Activated T-cell treated with anti-CD3 and anti-CD28 coated beads, Interleukin-2, amount 50 U/mL, for 72 hours (primary cell): ENCODE measurements around the gene LIPG. TPM values are rescaled to one million over a fixed set of nuclear protein-coding genes. Genes with fewer than 3 reads are reported as not detected.

Source experiments
- ATAC-seq, 2 donors: fragments of 150-1000 bp; cut with Tn5 transposase; replicated peaks in 1 of 2; 2 replicates each; pipeline ENCODE4 v1.10.0; 2021; ENCODE audit warnings: moderate library complexity in 2 of 2, mild to moderate bottlenecking in 1 of 2
- DNase-seq, 2 donors: peaks; one replicate each; pipeline ENCODE4 v3.0.0; 2021 to 2022; ENCODE audit warnings: mixed read lengths in 1 of 2
- H3K27ac Mint-ChIP-seq: one replicate; pipeline ENCODE4 v1.8.0; 2022; ENCODE audit warnings: mild to moderate bottlenecking, moderate library complexity, mixed read lengths
- H3K27me3 Mint-ChIP-seq: one replicate; pipeline ENCODE4 v1.8.0; 2022; ENCODE audit warnings: low read depth, mixed read lengths
- H3K36me3 Mint-ChIP-seq, 2 donors: one replicate each; pipeline ENCODE4 v1.8.0; 2022; ENCODE audit warnings: mixed read lengths in 2 of 2, mild to moderate bottlenecking in 1 of 2; ENCODE audit not compliant: insufficient read depth in 2 of 2
- H3K4me1 Mint-ChIP-seq: one replicate; pipeline ENCODE4 v1.8.0; 2022; ENCODE audit warnings: low read depth, mixed read lengths
- H3K4me3 Mint-ChIP-seq, 2 donors: one replicate each; pipeline ENCODE4 v1.8.0; 2022; ENCODE audit warnings: mild to moderate bottlenecking in 2 of 2, mixed read lengths in 2 of 2, moderate library complexity in 2 of 2
- H3K9me3 Mint-ChIP-seq, 2 donors: one replicate each; pipeline ENCODE4 v1.8.0; 2022; ENCODE audit warnings: mixed read lengths in 2 of 2
- total RNA-seq, 2 donors: library from RNA; stranded (reverse); gene quantifications; one replicate each; pipeline ENCODE4 v1.2.3, GENCODE V29; 2022

Gene LIPG
- total RNA-seq, 2 donors from 2014 or later = 0.12 TPM; not detected in 1

DNA sequence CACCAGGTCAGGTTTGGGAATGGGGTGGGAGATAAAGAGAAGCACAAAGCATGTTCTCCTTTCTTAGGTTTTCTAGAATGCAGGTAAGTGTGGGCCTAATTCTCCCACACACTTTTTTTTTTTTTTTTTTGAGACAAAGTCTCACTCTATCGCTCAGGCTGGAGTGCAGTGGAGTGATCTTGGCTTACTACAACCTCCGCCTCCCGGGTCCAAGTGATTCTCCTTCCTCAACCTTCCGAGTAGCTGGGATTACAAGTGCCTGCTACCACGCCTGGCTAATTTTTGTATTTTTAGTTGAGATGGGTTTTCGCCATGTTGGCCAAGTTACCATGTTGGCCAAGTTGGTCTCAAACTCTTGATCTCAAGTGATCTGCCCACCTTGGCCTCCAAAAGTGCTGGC lies 26.3 kb downstream of the LIPG start:
- Mint-ChIP-seq H3K4me1 (no peaks in the 10 kb centered on the region), H3K27ac (no peak overlapping the region), H3K4me3 (no peak overlapping the region), H3K36me3 (no peaks in the 10 kb centered on the region), H3K9me3 (no peaks in the 10 kb centered on the region), H3K27me3 (peaks cover 18% of the 10 kb centered on the region)
- DNase-seq = no peak
- no peak for ATAC-seq

DNA sequence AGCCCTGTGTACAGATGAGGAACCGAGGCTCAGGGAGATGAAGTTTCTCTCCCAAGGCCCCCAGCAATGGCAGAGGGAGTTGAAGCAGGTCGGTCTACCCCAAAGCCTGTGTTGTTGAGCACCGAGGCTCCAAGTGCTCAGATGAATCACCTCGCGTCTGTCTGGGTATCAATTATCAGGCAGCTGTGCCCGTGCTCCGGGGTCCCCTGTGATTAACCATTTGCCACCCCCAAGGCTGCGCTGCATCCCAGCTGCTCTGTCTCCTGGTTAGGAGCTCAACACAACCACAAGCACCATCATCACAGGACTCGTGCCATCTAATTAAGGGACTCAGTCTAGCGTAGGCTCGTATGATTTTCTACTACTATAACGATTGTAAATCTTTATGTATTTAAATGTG lies 27.1 kb downstream of the LIPG start:
- no peaks in the 10 kb centered on the region for H3K4me1 Mint-ChIP-seq
- H3K27me3 Mint-ChIP-seq = peaks cover 10% of the 10 kb centered on the region
- H3K9me3 Mint-ChIP-seq = no peaks in the 10 kb centered on the region
- no peak for ATAC-seq
- H3K4me3 Mint-ChIP-seq = no peak overlapping the region
- no peaks in the 10 kb centered on the region for H3K36me3 Mint-ChIP-seq
- no peak overlapping the region for H3K27ac Mint-ChIP-seq
- no peak for DNase-seq

DNA sequence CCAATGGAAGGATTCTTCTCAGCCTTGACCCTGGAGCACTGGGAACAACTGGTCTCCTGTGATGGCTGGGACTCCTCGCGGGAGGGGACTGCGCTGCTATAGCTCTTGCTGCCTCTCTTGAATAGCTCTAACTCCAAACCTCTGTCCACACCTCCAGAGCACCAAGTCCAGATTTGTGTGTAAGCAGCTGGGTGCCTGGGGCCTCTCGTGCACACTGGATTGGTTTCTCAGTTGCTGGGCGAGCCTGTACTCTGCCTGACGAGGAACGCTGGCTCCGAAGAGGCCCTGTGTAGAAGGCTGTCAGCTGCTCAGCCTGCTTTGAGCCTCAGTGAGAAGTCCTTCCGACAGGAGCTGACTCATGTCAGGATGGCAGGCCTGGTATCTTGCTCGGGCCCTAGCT lies 28.8 kb downstream of the LIPG start:
- Mint-ChIP-seq H3K9me3 (no peaks in the 10 kb centered on the region), H3K27me3 (peaks cover 7% of the 10 kb centered on the region), H3K27ac (no peak overlapping the region), H3K4me3 (no peak overlapping the region), H3K4me1 (no peaks in the 10 kb centered on the region), H3K36me3 (no peaks in the 10 kb centered on the region)
- DNase-seq (no peak), ATAC-seq (no peak)

DNA sequence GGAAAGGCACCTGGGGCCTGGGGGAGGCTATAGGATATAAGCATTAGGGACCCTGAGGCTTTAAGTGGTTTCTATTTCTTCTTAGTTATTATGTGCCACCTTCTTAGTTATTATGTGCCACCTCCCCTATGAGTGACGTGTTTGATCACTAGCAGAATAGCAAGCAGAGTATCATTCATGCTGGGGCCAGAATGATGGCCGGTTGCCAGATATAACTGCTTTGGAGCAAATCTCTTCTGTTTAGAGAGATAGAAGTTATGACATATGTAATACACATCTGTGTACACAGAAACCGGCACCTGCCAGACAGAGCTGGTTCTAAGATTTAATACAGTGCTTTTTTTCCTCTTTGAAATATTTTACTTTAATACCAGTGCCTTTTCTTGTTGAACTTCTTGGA lies 29.4 kb downstream of the LIPG start:
- H3K27me3 Mint-ChIP-seq = peaks cover 7% of the 10 kb centered on the region
- no peaks in the 10 kb centered on the region for H3K4me1 Mint-ChIP-seq
- H3K4me3 Mint-ChIP-seq = no peak overlapping the region
- H3K27ac Mint-ChIP-seq = no peak overlapping the region
- ATAC-seq (no peak), DNase-seq (no peak)
- no peaks in the 10 kb centered on the region for H3K9me3 Mint-ChIP-seq
- H3K36me3 Mint-ChIP-seq = no peaks in the 10 kb centered on the region

- ATAC-seq (no peak), DNase-seq (no peak)
- no peak overlapping the region for H3K4me3 Mint-ChIP-seq
- H3K9me3 Mint-ChIP-seq = no peaks in the 10 kb centered on the region
- no peaks in the 10 kb centered on the region for H3K4me1 Mint-ChIP-seq
- H3K27me3 Mint-ChIP-seq = peaks cover 7% of the 10 kb centered on the region
- no peak overlapping the region for H3K27ac Mint-ChIP-seq
- H3K36me3 Mint-ChIP-seq = no peaks in the 10 kb centered on the region
These were observed 29.9 kb downstream of the LIPG start for GRCh38 chr18:49591775-49592174.

- Mint-ChIP-seq H3K9me3 (no peaks in the 10 kb centered on the region), H3K36me3 (no peaks in the 10 kb centered on the region), H3K4me3 (no peak overlapping the region), H3K4me1 (peaks cover 7% of the 10 kb centered on the region), H3K27ac (no peak overlapping the region), H3K27me3 (peaks cover 17% of the 10 kb centered on the region)
- DNase-seq (no peak), ATAC-seq (no peak)
These were observed 34.8 kb downstream of the LIPG start for GRCh38 chr18:49596687-49597086.

DNA sequence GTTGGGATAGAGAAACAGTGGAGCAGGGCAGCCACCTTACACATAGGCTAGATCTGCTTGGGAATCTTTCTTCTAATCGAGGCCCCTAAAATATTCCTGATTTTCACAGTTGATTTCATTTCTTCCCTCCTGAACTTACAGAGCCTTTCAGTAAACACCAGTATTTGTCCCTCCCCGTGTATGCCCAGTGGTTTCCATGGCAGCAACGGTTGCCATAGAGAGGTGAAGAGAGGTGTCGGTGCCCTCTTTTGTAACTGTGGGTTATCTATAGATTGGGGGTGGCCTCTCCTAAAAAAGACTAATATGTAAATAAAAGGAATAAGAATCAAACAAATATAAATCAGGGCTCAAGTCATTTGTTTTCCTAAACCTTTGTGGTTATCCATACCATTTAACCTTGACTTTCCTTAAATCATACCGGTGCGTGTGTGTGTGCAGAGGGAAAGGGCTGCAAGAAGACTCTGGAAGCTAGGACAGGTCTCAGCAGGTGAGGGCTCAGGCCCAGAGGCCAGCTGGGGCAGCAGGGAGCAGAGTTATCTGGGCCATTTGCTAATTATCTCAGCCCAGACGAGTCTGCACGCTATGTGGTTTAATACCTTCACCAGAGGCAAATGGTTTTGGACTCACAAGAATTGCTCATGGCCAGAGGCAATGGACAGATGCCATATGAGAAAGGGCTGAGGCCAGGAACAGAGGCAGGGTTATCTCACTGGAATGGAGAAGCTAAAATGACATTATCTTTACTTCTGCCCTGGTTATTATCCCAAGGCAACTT lies 35.5 kb downstream of the LIPG start:
- ATAC-seq (no peak), DNase-seq (no peak)
- Mint-ChIP-seq H3K27ac (no peak overlapping the region), H3K4me1 (peaks cover 7% of the 10 kb centered on the region), H3K4me3 (no peak overlapping the region), H3K36me3 (no peaks in the 10 kb centered on the region), H3K9me3 (no peaks in the 10 kb centered on the region), H3K27me3 (peaks cover 17% of the 10 kb centered on the region)

- ATAC-seq (no peak), DNase-seq (no peak)
- peaks cover 47% of the 10 kb centered on the region for H3K27me3 Mint-ChIP-seq
- H3K27ac Mint-ChIP-seq = no peak overlapping the region
- peaks cover 7% of the 10 kb centered on the region for H3K4me1 Mint-ChIP-seq
- H3K36me3 Mint-ChIP-seq = peaks cover 2 to 5% of the 10 kb centered on the region in 2 donors
- H3K4me3 Mint-ChIP-seq = no peak overlapping the region
- H3K9me3 Mint-ChIP-seq = peaks cover 0 to 5% of the 10 kb centered on the region in 2 donors
These were observed 39.4 kb downstream of the LIPG start for GRCh38 chr18:49601211-49601610.

DNA sequence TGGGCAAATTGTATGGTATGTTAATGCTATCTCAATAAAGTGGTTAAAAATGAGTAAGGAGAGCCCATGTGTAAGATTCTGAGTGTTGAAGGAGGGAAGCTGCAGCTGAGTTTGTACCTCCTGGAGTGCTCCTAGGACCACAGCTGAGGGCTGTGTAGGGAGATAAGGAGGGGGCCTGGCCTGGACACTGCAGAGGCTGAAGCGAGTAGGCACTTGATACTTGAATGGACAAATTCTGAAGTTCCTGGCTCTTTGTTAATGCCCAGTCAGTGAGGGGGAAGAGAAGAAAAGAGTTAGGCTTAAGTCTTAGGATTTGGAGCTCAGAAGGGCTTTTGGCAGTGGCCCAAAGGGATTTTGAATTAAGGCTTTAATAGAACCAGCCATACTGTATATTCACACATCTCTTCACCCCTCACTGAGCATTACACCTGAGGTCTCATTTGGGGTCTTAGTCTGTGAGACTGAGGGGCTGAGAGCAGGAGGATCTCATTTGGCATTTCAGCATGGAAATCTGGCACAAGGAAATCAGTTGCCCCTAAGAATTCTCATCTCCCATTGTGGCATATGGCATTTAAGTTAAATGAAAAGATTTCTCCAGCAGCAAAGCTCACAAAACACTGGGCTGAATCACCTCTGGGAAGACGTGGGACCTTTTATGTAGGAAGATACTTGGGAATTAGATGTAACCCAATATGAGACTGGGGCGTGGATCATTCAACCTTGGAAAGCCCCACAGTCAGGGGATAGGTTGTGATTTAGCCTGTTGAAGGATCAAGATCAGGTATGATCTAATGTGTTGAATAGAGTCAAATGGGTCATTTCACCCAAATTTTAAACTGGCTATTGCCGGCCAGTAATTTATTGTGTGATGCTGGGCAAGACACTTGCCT lies 46.8 kb downstream of the LIPG start:
- H3K4me3 Mint-ChIP-seq = no peak overlapping the region
- peaks cover 0 to 5% of the 10 kb centered on the region in 2 donors for H3K9me3 Mint-ChIP-seq
- H3K4me1 Mint-ChIP-seq = no peaks in the 10 kb centered on the region
- DNase-seq = no peak
- ATAC-seq = no peak
- peaks cover 34% of the 10 kb centered on the region for H3K27me3 Mint-ChIP-seq
- H3K36me3 Mint-ChIP-seq = peaks cover 2 to 5% of the 10 kb centered on the region in 2 donors
- no peak overlapping the region for H3K27ac Mint-ChIP-seq

GRCh38 chr18:49609256-49610021 lies 47.6 kb downstream of the LIPG start:
- ATAC-seq (peak in 1 of 2 donors; percentile 21), DNase-seq (no peak)
- Mint-ChIP-seq H3K4me3 (no peak overlapping the region), H3K27ac (peak overlapping the region; percentile 64), H3K4me1 (no peaks in the 10 kb centered on the region), H3K27me3 (peaks cover 26% of the 10 kb centered on the region), H3K36me3 (peaks cover 2 to 5% of the 10 kb centered on the region in 2 donors), H3K9me3 (peaks cover 0 to 5% of the 10 kb centered on the region in 2 donors)

GRCh38 chr18:49610022-49610445 lies 48.2 kb downstream of the LIPG start:
- peaks cover 24% of the 10 kb centered on the region for H3K27me3 Mint-ChIP-seq
- no peaks in the 10 kb centered on the region for H3K4me1 Mint-ChIP-seq
- ATAC-seq (no peak), DNase-seq (no peak)
- H3K36me3 Mint-ChIP-seq = peaks cover 2 to 5% of the 10 kb centered on the region in 2 donors
- no peak overlapping the region for H3K4me3 Mint-ChIP-seq
- peaks cover 0 to 5% of the 10 kb centered on the region in 2 donors for H3K9me3 Mint-ChIP-seq
- H3K27ac Mint-ChIP-seq = no peak overlapping the region

DNA sequence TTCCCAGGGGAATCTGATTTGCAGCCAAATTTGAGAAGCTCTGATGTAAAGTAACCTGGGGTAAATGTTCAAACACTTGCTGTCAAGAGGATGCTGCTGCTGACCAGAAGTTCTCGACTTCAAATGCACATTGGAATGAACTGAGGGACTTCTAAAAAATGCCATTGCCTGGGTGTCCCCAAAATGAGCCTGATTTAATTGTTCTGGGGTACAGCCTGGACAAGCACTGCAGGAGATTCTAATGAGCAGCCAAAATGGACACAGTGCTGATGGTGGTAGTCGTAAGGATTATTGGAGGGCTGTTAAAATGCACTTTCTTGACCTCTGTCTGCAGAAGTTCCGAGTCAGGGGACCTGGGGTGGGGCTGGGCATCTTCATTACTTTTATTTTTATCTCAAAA lies 49.5 kb downstream of the LIPG start:
- no peak overlapping the region for H3K4me3 Mint-ChIP-seq

More for the DNA sequence above, 49.5 kb downstream of the LIPG start:
- H3K27me3 Mint-ChIP-seq = peaks cover 18% of the 10 kb centered on the region
- no peaks in the 10 kb centered on the region for H3K4me1 Mint-ChIP-seq
- no peaks in the 10 kb centered on the region for H3K9me3 Mint-ChIP-seq
- ATAC-seq (no peak), DNase-seq (no peak)
- no peaks in the 10 kb centered on the region for H3K36me3 Mint-ChIP-seq
- H3K27ac Mint-ChIP-seq = no peak overlapping the region
